B cell (primary cell): Measurements from ENCODE around the gene ALKBH5.

Experiments
- CTCF ChIP-seq: fragments of 200-600 bp; IDR thresholded peaks from one replicate; pipeline ENCODE4 v1.8.0; 2022; ENCODE audit warnings: antibody characterized with exemption, mild to moderate bottlenecking
- EZH2 ChIP-seq: IDR thresholded peaks from 2 replicates; pipeline ENCODE4 v1.6.1; 2012; ENCODE audit warnings: borderline replicate concordance, low read depth, mild to moderate bottlenecking, moderate library complexity, low read length; ENCODE audit not compliant: insufficient read depth, poor library complexity, severe bottlenecking

GRCh38 chr17:18185832-18186626 is 2.4 kb downstream of the ALKBH5 start:
- TF ChIP-seq CTCF (no peak), EZH2 (no peak)
